OCI-M1 (cell line): ENCODE measurements around the gene PTPN2.
"Not testable (repeated sequence)": the region's sequence is repeated elsewhere in the genome, so short reads cannot be mapped to it uniquely, and the experiment has no call there.

ENCODE experiments used
- DNase-seq: peaks from one replicate; lab custom pipeline; 2025; lab: John Stamatoyannopoulos, UW

PTPN2 gene

GRCh38 chr18:12891561-12891960 lies 7.5 kb upstream of the PTPN2 start:
- no peak for DNase-seq

DNA sequence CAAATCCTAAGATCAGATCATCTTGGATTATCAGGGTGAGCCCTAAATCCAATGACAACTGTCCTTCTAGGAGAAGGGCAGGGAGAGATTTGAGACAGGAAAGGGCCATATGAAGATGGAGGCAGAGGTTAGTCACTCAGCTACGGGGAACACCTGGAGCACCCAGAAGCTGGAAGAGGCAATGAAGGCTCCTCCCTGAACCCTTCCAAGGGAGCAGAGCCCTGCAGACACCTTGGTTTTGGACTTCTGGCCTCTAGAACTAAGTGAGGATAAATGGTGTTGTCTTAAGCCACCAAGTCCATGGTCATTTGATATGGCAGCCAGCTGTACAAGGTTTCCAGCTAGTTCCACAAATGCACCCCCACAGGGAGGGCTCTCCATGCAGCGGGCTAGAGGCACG lies 6.9 kb upstream of the PTPN2 start:
- DNase-seq = no peak

DNA sequence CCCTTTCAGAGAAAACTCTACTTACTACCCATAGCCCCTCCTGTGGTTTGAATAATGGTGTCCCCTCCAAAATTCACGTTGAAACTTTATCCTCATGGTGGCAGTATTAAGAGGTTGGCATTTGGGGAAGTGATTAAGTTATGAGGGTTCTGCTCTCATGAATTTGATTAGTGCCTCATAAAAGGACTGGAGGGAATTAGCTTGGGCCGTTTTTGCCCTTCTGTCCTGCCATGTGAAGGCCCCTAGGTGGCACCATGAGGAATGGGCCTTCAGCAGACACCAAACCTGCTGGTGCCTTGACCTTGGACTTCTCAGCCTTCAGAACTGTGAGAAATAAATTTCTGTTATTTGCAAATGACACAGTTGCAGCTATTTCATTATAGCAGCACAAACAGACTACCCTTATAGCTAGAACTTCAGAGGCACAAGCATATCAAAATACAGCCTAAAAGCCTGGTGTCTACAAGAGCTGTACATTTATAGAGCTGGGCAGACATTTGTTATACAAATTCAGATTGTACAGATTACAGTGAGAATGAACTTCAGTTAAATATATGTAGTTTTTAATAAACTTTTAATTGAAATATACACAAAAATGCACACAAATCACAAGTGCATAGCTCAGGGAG lies 2.6 kb upstream of the PTPN2 start:
- DNase-seq = peak; percentile 67

- peak; percentile 34 for DNase-seq
These were observed 1.5 kb upstream of the PTPN2 start for GRCh38 chr18:12885500-12885899.

- no peak for DNase-seq
These were observed 628 bp upstream of the PTPN2 start for GRCh38 chr18:12884406-12885323.

- no peak for DNase-seq
These were observed 709 bp downstream of the PTPN2 start for GRCh38 chr18:12883372-12883683.

DNA sequence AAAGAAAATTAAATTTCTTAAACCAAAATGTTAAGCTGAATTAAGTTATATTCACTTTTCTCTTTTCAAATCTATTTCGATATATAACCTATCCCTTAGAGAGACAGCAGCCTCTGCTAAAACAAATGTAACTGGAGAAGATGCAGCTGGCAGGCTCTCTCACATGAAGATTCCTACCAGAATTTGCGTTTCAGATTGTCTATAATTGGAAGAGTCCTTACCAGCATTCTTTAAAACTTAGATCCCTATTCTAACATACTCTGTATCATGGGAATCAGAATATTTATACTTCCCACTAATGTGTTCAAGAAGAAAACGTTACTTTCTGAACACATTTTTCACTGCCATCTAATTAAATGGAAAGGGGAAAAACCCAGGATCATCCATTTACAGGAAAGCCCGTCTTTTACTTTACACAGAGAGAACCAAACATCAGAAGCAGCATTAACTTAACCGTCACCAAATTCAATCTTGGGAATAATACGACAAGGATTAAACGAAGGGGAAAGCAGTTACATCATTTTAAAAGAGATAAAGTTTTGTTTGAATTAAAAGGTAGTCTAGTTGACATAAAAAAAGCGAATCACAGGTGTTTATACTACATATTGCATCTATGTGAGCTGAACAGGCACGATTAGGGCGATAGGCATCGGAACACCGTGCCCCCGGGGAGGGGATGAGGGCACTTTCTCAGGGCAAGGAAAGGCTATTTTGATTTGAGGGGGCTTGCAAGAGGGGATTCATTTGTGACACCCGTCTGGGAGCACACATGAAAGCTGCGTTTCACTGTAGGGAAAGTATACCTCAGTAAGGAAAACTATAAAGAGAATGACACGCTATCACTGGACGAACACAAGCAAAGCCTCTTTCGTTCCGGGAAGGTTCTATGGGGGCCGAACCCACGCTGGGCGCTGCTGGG lies 1.3 kb downstream of the PTPN2 start:
- DNase-seq = peak; percentile 70

DNA sequence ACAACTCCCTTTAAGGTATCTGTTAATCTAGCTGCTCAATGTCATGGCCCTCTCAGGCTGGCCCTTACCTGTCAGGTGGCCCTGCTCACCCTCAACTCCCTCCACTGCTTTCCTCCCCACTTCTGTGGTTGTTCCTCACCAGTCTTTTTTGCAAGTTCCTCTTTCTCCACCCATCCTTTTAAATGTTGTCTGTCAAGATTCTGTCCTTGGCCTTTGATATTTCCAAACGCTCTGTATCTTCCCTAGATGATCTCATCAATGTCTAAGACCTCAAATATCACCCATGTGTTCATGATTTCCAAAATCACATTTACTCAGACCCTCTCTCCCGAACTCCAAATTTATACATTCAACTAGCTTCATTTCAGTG lies 3.5 kb downstream of the PTPN2 start:
- DNase-seq = peak; percentile 77

DNA sequence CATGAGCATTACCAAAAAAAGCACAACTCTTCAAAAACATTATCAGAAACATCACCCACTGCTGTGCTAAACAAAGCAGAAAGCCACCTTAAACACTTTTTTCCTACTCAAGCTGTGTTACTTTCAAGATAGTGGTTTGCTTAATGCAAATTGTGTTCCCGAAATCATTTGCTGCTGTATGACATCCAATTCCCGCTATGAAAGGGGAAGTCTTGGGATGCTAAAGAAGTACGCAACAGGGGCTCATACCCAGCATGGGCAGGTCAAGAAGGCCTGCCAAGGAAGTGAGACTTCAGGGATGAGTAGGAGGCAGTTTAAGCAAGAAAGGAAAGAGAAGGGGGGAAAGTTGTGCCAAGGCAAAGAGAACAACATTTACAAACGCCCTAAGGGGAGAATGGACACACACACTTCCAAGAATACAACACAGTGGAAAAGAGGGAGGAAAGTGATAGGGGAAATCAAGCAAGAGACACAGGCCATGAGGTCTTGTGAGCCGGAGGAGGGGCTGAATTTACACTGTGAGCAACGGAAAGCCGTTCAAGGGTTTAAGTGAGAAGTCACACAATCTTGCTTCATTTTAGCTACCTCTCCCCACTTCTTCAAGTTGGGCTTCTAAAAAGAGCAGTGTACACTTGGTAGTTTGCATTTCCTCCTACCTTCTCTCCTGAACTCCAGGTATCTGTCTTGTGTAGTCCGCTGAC lies 4.0 kb downstream of the PTPN2 start:
- peak; percentile 76 for DNase-seq

DNA sequence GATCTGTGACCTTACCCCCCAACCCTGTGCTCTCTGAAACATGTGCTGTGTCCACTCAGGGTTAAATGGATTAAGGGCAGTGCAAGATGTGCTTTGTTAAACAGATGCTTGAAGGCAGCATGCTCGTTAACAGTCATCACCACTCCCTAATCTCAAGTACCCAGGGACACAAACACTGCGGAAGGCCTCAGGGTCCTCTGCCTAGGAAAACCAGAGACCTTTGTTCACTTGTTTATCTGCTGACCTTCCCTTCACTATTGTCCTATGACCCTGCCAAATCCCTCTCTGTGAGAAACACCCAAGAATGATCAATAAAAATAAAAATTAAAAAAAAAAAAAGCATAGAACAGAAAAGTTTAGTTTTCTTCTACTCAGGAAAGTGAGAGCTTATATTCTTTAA lies 9.0 kb downstream of the PTPN2 start:
- not testable (repeated sequence) for DNase-seq

GRCh38 chr18:12873961-12874567 lies 10.0 kb downstream of the PTPN2 start:
- not testable (repeated sequence) for DNase-seq

GRCh38 chr18:12872408-12872807 lies 11.6 kb downstream of the PTPN2 start:
- DNase-seq = no peak

GRCh38 chr18:12868576-12868975 lies 15.5 kb downstream of the PTPN2 start:
- DNase-seq = no peak

GRCh38 chr18:12867441-12868123 lies 16.5 kb downstream of the PTPN2 start:
- DNase-seq = no peak

GRCh38 chr18:12863687-12864216 lies 20.3 kb downstream of the PTPN2 start:
- DNase-seq = no peak

GRCh38 chr18:12862874-12863482 lies 21.1 kb downstream of the PTPN2 start:
- no peak for DNase-seq

DNA sequence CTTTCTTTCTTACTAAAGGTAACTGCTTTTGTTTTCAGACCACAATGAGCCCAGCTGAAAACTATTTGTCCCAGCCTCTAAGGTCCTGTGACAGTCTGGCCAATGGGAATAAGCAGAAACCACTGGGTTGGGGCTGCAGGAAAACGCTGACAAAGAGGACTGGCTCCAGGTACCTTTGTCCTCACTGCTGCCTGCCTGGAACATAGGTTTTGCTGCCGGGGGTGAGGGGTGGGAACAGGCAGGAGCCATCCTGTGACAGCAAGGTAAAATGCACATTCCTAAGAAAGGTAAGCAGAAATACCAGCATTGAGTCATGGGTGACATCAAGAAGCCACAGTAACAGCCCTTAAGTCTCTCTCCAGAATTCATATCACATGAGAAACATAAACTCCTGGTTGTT lies 21.6 kb downstream of the PTPN2 start:
- DNase-seq = no peak

DNA sequence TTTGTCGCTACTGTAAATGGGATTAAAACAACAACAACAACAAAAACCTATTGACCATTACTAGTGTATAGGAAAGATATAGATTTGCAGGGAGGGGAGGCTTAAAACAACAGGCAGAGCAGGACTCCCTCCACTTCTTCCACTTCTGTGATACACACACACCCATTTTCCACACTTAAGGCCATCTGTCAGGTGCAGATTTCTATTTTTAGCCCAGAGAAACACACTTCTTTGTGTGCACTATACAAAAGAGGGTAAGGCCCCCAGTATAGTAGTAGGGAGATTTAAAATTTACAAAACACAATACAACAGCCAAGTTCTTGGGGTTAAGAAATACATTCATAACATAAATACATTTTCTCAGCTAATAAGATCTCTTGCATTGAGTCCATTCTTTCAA lies 22.4 kb downstream of the PTPN2 start:
- no peak for DNase-seq

DNA sequence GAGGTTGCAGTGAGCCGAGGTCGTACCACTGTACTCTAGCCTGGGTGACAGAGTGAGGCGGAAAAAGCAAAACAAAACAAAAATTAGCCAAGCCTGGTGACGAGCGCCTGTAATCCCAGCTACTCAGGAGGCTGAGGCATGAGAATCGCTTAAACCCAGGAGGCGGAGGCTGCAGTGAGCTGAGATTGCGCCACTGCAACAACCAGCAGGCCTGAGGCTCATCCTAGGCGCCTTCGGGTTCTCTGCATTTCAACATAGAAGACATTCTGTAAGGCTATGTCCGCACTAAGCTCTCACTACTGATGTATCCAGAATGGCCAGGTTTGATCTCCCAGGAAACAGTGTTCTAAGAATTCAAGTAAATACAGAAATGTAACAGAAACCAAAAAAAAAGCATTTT lies 23.5 kb downstream of the PTPN2 start:
- DNase-seq = no peak

GRCh38 chr18:12858991-12859390 lies 25.0 kb downstream of the PTPN2 start:
- no peak for DNase-seq
